GM18508 (cell line): Measurements from ENCODE around the gene RIT1.
A peak's percentile ranks its signal among the peaks of the same experiment; 100 is the strongest.

ENCODE experiments used
- ATAC-seq: cut with Tn5 transposase; IDR thresholded peaks from one replicate; pipeline ENCODE4 v1.9.1; 2021; ENCODE audit warnings: moderate number of reproducible peaks; ENCODE audit not compliant: insufficient read depth, unreplicated experiment

Gene RIT1, protein sequence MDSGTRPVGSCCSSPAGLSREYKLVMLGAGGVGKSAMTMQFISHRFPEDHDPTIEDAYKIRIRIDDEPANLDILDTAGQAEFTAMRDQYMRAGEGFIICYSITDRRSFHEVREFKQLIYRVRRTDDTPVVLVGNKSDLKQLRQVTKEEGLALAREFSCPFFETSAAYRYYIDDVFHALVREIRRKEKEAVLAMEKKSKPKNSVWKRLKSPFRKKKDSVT

DNA sequence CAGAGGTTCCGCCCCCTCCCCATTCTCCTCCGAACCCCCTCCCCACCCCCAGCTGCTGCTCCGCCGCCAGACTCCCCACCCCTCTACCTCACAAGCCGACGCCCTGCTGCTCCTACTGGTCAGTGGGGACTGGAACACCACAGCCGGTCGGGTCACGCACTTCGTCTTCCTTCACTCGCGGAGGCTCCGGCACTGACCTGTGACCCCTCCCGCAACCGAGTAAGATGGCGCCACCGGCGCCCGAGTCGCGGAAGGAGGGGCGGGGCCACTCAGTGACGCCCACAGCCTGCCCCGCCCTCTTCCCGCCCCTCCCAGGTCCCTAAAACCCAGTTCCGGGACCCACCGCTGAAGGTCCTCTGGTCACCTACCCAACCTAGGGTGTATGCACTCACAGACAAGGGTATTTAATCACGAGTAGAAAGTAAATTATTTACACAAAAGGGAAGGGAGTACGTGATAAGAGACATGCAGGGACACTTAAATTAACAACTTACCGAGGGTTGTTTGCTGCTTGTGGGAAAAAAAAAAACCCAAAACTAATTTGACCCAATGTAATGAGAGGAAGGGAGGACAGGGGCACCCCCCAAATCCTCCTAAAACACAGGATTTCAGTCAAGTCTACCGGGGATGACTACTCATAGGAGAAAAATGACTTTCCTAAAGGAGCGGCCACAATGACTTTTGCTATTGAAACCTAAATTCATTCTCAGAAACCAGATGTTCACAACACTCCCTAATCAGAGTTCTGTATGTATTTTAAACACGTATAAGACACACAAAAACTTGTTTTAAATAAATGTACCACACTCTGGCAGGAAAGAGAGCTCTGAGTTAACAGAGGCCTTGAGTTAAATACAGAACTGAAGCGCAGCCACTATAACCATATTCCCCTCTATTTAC is at the start of gene RIT1:
Gene RIT1, minus strand, starts transcription at position 194 of the 900 bp plus-strand sequence. CDS start 588 bp downstream, outside the sequence.
- peak; percentile 73 for ATAC-seq

- ATAC-seq: no peak
These were observed 49.1 kb upstream of the RIT1 start for GRCh38 chr1:155960081-155960745.

DNA sequence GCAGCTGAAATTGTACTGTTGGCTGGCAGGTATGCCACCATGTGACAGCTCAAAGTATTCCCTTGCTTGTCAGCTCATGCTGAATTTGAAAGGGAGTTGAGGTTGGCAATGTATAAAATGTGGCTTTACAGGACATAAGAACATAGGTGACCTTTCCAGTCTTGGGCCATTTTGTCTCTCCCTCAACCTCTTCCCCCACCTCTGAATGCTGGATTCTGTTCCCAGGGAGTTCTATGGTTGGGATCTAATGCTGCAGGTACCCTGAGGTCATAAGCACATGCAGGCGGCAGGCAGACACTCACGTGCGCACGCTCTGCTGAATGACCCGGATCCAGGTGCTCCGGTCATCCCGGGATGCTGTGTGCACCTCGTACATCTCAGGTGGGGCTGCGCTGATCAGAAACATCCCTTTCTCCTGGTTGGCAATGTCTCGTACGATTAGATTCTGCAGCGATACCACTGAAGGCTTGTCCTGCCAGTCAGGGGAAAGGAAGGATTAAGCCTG is 46.3 kb upstream of the RIT1 start:
- no peak for ATAC-seq

- ATAC-seq: no peak
These were observed 43.5 kb upstream of the RIT1 start for GRCh38 chr1:155954645-155955044.

GRCh38 chr1:155952505-155952890 is 41.3 kb upstream of the RIT1 start:
- no peak for ATAC-seq

DNA sequence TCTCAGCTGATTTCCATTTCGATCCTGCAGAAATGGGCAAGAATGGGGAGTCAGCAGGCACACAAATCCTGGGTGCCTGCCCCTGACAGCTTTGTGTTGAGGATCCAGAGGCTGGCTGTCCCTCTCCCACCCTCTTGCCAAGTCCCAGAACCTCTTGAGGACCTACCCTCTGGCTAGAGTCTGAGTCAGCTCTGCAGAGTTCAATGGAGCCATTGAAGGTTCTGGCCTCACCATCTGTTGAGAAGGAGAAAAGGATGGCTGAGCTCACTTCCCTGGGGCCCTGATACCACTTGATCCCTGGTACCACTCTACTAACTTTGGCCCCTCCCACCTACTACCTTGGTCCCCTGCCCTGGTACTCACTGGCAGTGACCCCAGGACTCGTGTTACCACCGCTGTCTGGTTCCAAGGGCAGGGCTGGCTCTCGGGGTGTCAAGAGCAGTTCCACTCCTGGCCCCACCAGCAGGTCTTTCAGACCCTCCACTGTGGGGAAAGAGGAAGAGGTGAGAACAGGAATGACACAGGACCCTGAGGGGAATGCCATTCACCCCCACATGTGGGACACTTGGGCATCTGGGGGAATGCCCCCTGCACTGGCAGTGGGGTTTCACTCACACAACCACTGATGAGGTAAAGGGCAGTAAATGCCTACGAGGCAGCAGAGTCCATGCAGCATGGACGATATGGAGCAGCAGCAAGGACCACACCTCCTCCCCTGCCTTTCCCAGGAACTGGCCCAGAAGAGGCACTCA is 40.8 kb upstream of the RIT1 start:
- no peak for ATAC-seq

DNA sequence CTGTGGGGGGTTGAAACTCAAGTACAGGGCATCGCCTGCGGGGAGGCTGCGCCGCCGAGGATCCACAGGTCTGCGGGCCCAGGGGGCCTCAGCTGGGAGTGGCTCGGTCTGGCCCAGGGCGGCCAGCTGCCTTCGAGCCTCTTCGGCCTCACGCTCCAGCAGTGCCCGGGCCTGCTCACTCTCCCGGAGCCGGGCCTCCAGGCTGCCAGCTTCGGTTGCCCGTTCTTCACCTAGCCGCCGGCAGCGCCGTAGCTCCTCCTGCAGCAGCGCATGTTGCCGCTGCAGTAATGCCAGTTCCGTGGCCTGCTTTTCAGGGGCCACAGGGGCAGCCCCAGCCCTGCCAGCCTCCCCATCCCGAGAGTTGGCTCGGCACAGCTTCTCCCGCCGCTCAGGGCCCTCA is 39.7 kb upstream of the RIT1 start:
- ATAC-seq: no peak

GRCh38 chr1:155947741-155948140 is 36.6 kb upstream of the RIT1 start:
- ATAC-seq: no peak

DNA sequence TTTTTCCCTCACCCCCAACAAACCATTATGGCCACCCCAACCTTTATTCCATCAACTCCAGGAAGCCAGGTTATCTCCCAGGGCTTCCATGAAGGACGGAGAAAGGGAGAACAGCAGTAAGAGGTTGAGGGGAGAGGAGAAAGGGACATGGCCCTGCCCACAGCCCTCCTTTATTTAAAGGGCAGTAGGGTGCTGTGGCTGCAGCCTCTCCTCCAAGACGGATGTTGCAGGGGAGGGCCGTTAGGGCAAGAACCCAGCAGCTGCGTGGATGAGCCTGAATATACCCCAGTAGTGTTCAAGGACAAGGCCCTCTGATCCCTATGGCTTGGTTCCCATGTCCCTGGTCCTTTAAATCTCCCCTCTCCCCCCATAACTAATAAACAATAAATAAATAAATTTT is 36.1 kb upstream of the RIT1 start:
- ATAC-seq: no peak

- no peak for ATAC-seq
These were observed 35.6 kb upstream of the RIT1 start for GRCh38 chr1:155946633-155947219.

- no peak for ATAC-seq
These were observed 33.3 kb upstream of the RIT1 start for GRCh38 chr1:155944444-155944799.

DNA sequence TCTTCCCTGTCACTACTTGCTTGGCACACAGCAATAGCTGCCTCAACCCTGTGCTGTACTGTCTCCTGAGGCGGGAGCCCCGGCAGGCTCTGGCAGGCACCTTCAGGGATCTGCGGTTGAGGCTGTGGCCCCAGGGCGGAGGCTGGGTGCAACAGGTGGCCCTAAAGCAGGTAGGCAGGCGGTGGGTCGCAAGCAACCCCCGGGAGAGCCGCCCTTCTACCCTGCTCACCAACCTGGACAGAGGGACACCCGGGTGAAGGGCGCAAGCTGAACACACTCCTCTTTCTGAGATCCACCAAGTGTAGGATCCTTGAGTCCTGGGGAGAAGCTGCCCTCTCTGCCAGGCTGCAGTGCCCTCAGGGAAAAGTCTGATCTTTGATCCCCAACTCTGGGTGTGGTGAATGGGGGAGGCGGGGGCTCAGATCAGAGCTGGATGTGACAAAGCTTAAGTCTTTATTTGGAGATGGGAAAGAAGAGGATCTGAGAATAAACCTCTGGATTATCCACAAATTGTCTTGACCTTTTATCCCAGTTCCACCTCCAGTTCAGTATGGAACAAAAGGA is 31.5 kb upstream of the RIT1 start:
- ATAC-seq: no peak

- no peak for ATAC-seq
These were observed 30.8 kb upstream of the RIT1 start for GRCh38 chr1:155941845-155942531.

DNA sequence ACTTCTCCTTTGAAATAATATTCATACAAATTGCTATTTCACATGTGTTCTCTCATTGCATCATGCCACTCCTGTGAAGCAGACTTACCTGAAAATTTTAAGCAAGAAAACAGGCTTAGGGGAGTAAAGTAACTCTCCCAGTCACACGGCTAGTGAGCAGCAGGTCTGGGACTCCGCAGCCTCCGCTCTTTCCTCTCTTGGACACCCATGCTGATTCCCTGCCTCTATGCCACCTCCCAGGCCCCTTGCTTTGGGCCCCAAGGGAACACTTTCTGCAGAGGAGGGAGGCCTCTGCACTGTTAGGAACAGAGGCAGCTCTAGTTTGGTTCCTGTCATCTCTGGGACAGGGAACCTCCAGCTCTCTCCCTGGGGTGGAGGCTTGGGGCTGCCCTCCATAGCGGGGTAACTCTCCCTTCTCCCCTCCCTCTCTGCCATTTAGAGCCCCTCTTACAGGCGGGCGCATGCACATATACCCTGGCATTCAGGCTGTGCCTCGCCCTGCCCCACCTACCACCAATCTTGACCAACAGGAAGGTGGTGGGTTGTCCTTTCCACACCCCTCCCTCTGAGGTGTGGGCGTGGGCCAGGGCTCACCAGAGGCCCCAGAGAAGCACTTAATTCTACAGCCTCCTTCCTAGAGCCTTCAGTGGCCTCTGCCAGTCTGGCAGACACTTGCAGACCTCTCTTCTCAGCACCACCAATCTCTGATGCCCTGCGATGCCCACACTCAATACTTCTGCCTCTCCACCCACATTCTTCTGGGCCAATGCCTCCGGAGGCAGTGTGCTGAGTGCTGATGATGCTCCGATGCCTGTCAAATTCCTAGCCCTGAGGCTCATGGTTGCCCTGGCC is 30.1 kb upstream of the RIT1 start, which contains the start of gene RXFP4:
Gene RXFP4, plus strand, starts transcription at position 646 of the 852 bp plus-strand sequence. Its CDS starts 72 bp downstream, at position 718.
- no peak for ATAC-seq

GRCh38 chr1:155940482-155940992 is 29.4 kb upstream of the RIT1 start:
- no peak for ATAC-seq

GRCh38 chr1:155938220-155938627 is 27.1 kb upstream of the RIT1 start:
- ATAC-seq: no peak

GRCh38 chr1:155934936-155935590 is 23.9 kb upstream of the RIT1 start:
- no peak for ATAC-seq
